NK-92 treated with Interleukin-12 subunit alpha and Interleukin-12 subunit beta, amount 100 ng/mL, for 24 hours (cell line): ENCODE results near the gene LETM1.

Experiments
- DNase-seq: peaks from one replicate; lab custom pipeline; 2025; lab: John Stamatoyannopoulos, UW

The LETM1 gene

DNA sequence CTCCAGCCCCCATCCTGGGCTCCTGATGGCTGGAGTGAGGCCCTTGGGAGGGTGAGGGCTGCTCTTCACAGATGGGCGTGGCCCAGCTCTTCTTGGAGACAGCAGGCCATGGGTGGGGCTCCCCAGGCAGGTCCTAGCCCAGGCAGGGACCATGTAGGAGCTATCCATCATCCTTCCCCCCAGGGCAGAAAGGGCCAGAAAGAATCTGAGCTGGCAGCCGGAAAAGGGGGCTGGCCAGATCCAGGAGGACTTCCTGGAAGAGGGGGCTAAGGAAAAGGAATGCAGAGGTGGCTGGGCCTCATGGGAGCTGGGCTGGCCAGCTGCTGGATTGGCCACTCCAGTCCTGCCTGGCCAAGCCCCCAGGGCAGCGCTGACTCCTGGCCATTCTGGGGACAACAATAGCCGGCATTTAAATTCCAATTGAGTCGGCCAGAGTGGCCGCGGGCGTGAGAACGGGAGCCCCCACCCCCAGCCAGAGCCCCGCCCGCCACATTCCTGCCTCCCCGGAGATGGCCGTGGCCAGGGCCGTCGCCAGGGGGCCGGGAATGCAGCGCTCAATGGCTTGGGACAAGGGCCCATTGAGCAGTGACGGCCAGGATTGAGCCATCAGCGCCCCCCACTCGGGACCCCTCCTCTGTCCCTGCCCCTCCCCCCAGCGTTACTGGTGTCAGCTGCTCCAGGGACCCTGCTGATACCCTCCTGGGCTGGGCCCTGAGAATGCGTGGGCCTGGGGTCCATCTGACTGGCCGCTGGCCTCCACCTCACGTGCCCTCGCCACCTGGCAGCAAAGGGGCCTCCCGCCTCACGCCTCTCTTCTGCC, 77.9 kb downstream of the LETM1 start:
- no peak for DNase-seq

DNA sequence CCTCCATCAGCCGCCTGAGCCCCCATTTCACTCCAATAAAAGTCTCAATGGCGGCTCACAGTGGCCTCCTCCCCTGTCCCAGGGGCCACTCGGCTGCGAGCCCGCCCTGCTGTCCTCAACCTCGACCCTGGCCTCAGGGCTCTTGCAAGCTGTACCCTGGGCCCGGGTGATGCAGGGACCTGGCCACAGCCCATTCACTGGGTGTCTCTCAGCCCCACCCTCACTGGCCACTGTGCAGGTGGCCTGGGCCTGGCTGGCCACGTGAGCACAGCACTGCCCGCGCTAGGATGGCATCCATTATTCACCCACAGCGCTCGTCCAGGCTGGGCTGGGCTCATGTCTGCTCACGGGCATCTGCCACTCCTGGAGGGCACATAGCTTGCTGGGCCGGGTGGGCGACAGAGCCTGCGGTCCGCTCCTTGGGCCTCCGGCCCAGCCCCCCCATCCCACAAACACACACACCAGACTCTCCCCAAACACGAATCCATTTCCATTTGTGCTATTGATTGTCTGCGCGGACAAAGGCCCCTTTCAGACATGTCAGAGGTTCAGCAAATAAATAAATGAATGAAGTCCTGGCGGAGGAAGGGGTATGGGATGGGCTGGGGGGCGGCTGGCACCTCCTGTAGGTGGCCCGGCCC, 79.3 kb downstream of the LETM1 start:
- no peak for DNase-seq

DNA sequence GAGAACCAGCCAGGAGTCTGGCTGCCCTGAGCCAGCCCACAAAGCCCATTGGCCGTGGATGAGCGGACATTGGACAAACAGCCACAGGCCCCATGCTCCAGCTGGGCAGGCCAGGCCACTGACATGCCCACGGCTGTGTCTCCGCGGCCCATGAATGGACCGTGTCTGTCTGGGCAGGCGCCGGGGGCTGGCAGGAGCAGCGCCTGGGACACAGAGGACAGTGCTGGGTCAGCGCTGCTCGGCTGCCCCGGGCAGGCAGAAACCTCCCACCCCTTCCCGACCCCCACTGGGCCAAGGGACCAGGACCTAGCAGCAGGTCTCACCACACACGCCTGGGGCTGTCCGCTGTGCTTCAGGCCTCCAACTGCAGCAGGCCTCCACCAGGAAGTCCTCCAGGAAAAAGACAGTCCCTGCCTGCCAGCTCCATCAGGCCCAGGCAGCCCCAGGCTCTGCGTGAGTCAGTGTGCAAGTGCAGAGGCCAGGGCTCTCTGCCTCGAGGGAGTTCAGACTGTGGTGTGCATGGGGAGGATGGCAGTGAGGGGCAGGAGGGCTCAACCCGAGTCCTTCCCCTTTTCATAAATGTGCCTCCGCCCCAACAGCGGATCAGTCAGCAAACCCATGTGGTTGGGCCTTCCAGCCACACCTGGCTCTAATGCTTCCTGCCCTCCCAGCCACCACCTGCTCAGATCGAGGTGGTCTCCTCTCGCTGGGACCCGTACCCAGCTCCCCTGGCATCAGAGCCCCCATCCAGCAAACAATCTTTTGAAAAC, 80.0 kb downstream of the LETM1 start:
- no peak for DNase-seq

DNA sequence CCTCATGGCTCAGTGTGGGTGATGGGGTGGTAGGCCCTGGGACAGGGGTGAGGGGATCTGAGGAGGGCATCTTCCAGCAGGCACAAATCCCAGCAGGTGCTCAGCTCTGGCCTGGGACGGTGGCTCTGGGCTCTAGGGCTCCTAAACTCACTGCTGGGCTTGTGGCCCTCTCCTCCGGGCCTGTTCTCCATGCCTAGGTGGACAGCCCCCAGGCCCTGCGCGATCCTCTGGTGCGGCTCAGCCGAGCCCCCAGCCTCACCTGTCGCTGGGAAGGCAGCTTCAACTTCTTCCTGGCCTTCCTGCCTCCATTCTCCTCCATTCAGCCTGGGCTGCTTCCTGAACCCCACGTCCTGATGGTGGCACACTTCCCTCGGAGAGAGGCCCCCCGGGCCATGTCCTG, 82.2 kb downstream of the LETM1 start:
- no peak for DNase-seq

DNA sequence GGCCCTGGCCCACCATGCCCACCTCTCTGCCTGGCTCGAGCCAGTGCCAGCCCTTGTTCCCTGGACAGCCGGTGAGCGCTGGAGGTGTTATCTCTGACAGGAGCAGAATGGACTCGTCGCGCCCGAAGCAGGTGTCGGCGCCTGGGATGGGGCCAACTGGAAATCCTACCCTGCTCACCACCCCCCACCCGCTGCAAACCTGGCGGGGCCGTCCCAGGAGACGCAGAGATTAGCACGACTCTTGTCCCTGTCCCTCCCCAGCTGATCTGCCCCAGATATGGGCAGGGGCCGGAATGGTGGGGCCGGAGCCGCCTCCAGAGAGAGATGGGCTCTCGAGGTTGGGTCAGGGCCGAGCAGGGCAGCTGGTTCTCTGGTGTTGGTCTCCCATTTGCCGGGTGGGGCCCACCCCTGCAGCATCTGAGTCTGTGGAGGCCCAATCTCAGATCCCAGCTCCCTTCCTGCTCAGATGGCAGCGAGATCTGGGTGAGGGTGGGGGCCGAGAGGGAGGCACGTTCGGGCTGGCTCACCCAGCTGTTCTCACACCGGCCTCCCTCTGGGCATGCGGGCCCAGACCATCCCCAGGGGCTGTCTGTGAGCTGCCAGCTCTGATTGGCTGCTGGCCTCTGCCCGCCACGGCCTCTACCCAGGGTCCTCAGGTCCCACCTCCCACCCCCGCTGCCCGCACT, 83.0 kb downstream of the LETM1 start:
- no peak for DNase-seq

DNA sequence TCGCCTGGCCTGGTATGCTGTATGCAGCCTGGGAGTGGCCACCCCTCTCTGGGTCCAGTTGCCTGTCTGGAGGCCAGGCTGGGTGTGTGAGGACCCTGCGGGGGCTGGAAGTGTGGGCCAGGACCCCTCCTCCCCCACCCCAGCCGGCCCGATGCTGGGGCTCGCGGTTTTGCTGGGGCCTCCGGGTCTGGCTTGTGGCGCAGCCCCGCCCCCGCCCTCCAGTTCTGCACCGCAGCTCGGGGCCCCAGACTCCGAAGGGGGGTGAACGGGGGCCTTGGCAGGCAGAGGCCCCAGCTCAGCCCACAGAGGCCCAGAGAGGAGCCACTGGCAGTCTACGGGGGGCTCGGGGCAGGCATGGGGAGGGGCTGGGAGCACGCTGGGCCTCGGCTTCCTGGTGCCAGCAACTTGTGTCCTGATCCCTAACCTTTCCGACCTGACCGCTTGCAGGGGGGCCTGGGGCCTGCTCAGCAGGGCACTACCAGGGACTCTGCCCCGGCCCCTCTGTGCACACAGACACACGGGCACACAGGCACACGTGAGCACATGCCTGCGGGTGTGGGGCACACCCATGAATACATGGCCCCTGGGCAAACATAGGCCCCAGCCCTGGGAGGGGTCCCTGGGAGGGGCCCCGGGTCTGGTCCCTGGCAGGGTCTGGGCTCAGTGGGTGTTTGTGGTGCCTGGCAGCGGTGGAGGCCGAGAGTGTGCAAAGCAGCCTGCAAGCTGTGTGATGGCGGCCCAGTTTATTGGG, 84.2 kb downstream of the LETM1 start:
- no peak for DNase-seq

DNA sequence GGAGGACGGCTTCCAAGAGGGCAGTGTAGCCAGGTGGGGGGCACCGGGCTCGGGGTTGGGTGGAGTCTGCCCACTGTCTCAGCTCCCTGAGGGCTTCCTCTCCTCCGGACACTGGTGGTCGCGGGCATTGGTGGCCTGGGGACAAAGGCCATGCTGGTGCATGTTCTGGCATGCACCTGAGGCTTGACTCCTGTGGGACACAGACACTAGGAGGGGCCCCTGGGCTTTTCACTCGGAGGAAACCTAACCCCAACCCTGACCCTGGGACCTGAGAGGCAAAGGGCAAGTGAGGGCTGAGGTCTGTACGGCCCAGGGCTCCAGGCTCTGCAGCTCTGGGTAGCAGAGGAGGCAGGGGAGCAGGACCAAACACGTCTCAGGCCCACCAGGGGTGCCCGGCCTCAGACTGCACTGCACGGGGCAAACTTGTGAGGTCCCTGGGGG, 85.1 kb downstream of the LETM1 start:
- no peak for DNase-seq

DNA sequence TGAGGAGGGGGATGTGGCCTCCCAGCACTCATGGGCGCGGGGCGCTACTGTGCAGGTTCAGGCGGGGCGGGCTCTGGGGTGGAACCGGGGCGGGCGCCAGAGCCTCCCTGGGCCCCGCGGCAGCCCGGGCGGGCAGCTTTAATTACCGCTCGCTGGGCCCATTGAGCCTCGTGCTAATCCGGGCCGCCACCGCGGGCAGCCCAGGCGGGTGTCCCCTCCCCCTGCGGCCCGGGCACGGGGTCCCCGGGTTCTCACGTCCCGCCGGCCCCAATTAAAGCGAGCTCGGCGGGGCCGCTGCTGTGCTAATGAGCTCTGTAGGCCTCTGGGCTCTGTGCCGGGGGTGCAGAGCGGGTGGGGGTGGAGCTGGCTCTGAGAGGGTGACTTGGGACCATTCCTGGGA, 85.7 kb downstream of the LETM1 start:
- DNase-seq = no peak

DNA sequence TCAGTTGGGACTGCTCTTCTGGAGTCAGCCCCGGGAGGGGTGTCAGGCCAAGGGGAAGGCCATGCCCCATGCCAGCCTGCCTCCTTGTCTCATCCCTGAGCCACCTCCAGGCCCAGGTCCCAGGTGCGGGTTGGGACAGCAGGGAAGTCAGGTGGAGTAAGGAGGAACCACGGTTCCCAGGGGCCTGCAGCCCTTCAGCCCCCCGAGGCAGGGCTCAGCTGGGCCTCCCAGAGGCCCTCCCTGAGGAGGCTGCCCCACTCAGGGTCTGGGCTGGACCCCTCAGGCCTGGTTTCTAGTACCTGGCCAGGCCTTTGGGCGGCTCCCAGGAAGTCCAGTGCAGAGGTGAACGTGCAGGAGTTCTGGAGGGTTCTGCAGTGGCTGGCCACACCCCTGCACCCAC, 86.3 kb downstream of the LETM1 start:
- DNase-seq = no peak

DNA sequence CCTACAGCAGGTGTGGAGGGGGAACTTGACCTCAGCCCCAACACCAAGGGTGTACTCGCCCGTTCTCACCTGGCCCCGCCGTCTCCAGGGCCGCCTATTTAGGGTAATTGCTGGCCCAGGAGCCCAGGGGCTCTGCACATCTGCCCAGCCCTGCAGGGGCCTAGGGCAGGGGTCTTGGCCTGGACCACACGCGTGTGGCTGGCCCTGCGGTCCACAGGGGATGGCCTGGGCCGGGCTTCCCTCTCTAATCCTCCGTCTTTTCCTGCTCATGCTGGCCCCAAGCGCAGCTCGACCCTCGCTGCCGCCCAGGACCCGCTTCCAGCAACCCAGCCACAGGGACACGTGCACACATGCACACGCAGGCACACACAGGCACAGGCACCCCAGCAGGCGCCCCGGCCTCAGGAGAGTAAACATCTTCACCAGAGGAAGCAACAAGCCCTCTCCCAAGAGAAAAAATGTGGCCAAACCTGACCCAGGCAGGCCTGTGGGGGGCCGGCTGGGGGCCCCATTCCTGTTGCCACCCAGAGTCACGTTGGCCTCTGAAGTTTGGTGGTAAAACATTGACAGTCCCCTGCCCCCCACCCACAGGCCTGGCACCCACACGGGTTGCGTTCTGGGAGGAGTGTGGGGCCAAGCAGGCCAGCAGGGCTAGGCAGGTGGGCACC, 87.5 kb downstream of the LETM1 start:
- no peak for DNase-seq

DNA sequence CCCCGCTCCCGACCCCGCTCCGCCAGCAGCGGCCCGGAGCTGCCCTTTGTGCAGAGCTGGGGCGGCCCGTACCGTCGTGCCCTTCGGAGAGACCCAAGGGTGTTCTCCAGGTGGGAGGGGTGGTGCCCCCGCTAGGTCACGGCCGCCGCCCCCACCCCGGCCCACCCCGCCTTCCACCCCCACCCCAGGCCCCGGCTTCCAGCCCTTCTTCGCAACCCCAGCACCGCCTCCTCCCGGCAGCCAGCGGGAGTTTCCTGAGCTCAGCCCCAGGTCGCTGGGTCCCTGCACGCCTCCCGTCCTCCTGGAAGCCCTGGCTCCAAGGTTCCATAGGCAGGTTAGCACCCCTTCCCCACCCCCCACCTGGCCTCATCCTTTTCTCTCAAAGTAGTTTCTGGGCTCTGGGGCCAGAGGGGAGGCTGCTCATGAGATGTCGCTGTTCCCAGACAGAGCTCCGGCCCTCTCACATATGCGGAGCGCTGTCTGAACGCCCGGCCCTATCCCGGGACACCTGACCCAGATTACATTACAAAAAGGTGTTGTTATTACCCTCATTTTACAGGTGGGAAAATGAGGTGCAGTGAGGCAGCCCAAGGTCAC, 88.1 kb downstream of the LETM1 start:
- no peak for DNase-seq

DNA sequence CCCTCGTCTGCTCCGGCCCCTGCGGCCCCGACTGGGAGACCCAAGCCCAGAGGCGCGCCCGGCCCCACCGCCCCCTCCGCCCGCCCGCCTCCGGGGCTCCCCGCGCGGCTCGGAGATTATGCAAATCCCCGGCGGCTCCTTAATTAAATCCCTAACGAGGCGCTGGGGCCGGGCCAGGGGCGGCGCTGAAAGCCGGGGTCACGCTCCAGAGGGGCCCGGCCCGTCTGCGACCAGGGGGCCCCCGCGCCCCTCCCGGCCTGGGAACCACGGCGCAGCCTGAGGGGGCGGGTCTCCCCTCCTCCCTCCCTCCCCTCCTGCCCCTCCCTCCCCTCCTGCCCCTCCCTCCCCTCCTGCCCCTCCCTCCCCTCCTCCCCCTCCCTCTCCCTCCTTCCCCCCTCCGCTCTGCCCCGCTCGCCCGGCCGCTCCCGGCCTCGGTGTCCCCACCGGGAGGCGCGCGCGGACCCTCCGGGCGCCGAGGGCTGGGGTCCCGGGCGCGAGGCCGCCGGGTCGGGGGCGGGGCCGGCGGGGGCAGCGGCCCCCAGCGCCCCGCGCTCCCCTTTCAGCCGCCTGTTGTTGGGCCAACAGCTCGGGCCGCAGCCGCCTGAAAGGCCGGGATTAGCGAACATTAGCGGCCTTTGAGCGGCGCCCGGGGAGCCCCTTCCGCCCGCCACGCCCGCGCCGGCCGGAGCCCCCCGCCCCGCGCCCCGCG, 88.7 kb downstream of the LETM1 start:
- no peak for DNase-seq

DNA sequence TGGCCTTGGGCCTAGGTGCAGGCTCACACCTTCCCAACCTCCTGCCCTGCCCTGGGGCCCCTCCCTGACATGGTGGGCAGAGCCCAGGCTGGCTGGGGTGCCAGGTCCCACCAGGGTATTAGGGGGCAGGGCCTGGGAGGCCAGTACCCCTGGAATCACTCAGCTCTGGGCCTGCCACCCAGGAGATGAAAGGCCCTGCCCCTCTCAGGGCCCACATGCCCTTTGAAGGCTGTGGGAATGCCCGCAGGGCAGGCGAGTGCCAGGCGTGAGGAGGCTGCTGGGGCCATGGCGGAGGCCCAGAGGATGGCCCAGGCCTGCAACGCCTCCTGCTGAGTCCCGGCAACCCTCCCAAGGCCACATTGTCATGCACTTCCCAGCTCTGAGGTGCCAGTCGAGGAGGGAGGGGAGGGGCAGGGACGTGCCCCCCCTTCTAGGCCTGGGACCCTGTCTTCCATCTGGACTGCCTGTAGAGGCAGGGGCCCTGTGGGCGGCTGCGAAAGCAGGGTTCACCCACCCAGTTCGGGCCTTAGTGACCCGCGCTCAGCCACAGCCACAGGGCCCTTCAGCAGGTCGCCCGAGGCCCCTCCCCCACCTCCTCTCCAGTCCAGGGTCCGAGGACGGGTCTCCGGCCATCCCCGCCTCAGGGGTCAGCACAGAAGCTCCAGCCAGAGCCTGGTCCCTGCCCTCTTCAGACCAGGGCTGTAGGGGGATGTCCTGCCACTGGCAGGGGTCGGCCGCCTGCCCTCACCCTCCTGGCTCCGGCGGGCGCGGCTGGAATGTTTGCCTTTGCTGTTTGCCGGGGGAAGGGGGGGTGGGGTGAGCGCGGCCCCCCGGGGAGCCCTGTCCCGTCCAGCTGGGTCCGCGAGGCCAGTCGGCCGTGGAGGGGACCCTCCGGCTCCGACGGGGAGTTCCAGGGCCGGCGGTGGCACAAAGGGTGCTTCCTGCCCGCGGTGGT, 89.6 kb downstream of the LETM1 start:
- no peak for DNase-seq

DNA sequence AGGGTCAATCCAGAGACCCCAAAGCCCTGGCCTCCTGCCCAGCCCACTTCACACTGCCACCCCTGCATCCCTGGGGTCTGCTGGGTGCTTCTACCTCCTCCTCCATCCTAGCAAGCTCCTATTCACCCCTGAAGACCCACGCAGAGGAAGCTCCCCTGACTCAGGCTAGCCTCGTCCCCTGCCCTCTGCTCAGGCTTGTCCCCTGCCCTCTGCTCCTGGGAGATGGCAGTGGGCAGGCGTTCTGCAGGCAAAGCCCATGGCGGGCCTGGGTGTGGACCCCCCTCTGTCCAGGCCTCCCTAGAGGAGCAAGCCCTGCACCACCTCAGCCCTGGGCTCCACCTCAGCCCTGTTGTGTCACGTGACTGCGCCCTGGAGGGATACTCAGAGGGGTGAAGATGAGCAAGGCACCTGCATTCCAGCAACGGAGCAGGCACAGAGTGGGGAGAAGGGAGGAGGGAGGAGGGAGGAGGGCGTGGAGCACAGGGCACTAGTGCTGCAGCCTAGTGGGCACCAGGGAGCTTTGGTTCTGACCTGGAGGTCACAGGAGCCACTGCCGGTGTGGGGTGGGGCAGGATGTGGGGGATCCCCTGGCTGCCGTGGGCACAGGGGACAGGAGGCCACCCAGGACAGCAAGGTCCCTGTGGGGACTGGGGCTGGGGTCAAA, 90.4 kb downstream of the LETM1 start:
- no peak for DNase-seq

DNA sequence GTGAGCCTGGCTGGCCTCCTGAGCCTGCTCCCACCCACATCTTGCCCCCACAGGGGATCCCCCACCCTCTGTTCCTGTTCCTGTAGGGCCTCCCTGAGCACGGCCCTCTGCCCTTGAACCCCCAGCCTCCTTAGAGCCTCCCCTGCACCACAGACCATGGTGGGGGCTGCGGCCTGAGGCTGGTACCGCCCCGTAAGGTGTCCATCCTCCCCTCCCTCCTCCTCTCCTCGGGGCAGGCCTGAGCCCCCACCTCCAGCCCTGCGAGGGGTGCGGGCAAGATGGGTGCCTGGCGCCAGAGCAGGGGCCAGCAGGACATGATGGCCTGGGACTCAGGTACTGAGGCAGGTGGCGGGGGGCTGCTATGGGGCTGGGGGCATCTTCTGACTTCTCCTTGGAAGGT, 91.3 kb downstream of the LETM1 start:
- no peak for DNase-seq

DNA sequence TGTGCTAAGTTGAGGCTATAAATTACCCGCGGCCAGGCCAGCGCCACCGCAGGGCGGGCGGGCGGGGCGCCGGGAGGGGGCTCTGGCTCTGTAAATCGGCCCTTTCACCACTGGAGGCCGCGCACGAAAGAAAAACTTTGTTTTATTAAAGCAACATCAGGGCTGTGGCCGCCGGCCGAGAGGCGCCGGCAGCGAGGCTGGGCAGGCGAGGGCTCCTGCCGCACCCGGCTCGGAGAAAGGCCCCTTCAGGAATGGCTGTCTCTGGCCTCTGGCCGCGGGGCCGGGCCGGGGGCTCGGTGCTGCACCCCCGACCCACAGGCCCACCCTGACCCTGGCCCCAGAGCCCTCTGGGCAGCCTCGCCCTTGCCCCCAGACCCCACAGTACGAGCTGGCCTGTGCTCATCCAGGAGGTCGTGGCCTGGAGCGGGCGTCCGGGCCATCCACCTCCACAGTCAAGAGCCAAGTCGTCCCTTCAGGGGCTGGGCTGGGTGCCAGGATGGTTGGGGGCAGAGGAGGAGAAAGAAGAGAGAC, 92.3 kb downstream of the LETM1 start:
- DNase-seq = no peak

DNA sequence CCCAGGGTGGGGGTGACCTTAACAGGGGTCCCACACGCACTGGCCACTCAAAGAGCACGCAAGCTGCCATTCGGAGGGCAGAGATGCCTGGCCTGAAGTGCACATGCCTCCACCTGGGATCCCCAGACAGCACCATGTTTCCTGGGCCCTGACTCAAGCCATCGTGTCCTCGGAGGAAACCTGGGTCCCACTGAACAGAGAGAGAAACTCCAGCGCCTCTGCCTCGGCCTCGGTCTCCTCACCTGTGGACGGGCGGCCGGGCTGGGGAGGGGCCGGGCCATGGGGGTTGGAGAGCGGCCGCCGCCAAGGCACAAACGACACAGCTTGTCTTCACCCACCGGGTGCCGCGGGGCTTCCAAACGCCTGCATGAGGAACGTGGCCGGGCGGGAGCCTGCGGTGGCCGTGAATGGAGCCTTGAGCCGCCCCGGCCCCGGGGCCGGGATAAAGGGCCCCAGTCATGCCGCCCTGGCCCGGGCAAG, 92.8 kb downstream of the LETM1 start:
- no peak for DNase-seq
